Neutrophil (primary cell): ENCODE data around the gene SYTL3.

Source experiments
- H3K27ac ChIP-seq: fragments of 200-600 bp; sonication (generic); 2 replicates; pipeline ENCODE4 v1.5.1; 2016; ENCODE audit warnings: mild to moderate bottlenecking, moderate library complexity
- H3K27me3 ChIP-seq: fragments of 200-600 bp; sonication (generic); 2 replicates; pipeline ENCODE4 v1.6.0; 2016; ENCODE audit warnings: mild to moderate bottlenecking
- H3K36me3 ChIP-seq: fragments of 200-600 bp; sonication (generic); 2 replicates; pipeline ENCODE4 v1.5.1; 2017
- H3K4me1 ChIP-seq, 2 experiments: fragments of 200-600 bp in 1 of 2; sonication (generic) in 1 of 2; 1 replicate in 1 of 2; 2 replicates in 1 of 2; pipeline versions ENCODE4 v1.5.1 to v1.6.1; 2013 to 2016; ENCODE audit warnings: low read depth in 1 of 2, low read length in 1 of 2, mild to moderate bottlenecking in 1 of 2, moderate library complexity in 1 of 2; ENCODE audit not compliant: control insufficient read depth in 1 of 2, insufficient read depth in 1 of 2
- H3K4me3 ChIP-seq, 2 experiments: fragments of 200-600 bp in 1 of 2; sonication (generic) in 1 of 2; 1 replicate in 1 of 2; 2 replicates in 1 of 2; pipeline ENCODE4 v1.5.1; 2013 to 2016; ENCODE audit warnings: low read depth in 1 of 2, low read length in 1 of 2, mild to moderate bottlenecking in 1 of 2, moderate library complexity in 1 of 2
- H3K9me3 ChIP-seq: fragments of 200-600 bp; sonication (generic); 2 replicates; pipeline ENCODE4 v1.5.1; 2016
- CTCF ChIP-seq: fragments of 200-600 bp; sonication (generic); IDR thresholded peaks from 2 replicates; pipeline ENCODE4 v1.5.1; 2016; ENCODE audit warnings: antibody characterized with exemption

SYTL3 gene

GRCh38 chr6:158765499-158766068 lies 115.7 kb downstream of the SYTL3 start:
- H3K27ac ChIP-seq, result no peak overlapping the region
- H3K4me1 ChIP-seq, result no peaks in the 10 kb centered on the region
- peaks cover 100% of the 10 kb centered on the region for H3K36me3 ChIP-seq
- no peaks in the 10 kb centered on the region for H3K27me3 ChIP-seq
- no peaks in the 10 kb centered on the region for H3K9me3 ChIP-seq
- no peak overlapping the region for H3K4me3 ChIP-seq
- TF ChIP-seq CTCF, result no peak

GRCh38 chr6:158766621-158767455 lies 117.0 kb downstream of the SYTL3 start:
- Histone ChIP-seq H3K36me3 (peaks cover 100% of the 10 kb centered on the region), H3K4me1 (no peaks in the 10 kb centered on the region), H3K27me3 (no peaks in the 10 kb centered on the region), H3K9me3 (no peaks in the 10 kb centered on the region), H3K4me3 (no peak overlapping the region), H3K27ac (no peak overlapping the region)
- TF ChIP-seq CTCF, result no peak

- peaks cover 100% of the 10 kb centered on the region for H3K36me3 ChIP-seq
Measured at GRCh38 chr6:158767709-158768108, 117.9 kb downstream of the SYTL3 start.

GRCh38 chr6:158768436-158768835 lies 118.6 kb downstream of the SYTL3 start:
- Histone ChIP-seq H3K27me3 (no peaks in the 10 kb centered on the region), H3K4me1 (no peaks in the 10 kb centered on the region), H3K9me3 (no peaks in the 10 kb centered on the region), H3K4me3 (no peak overlapping the region), H3K27ac (no peak overlapping the region), H3K36me3 (peaks cover 100% of the 10 kb centered on the region)
- TF ChIP-seq CTCF, result no peak

More at GRCh38 chr6:158767709-158768108, 117.9 kb downstream of the SYTL3 start:
- no peaks in the 10 kb centered on the region for H3K4me1 ChIP-seq
- no peak for TF ChIP-seq CTCF
- no peaks in the 10 kb centered on the region for H3K9me3 ChIP-seq
- no peaks in the 10 kb centered on the region for H3K27me3 ChIP-seq
- no peak overlapping the region for H3K4me3 ChIP-seq
- H3K27ac ChIP-seq, result no peak overlapping the region

GRCh38 chr6:158769234-158769770 lies 119.4 kb downstream of the SYTL3 start:
- Histone ChIP-seq H3K9me3 (no peaks in the 10 kb centered on the region), H3K27ac (no peak overlapping the region), H3K36me3 (peaks cover 100% of the 10 kb centered on the region), H3K4me1 (no peaks in the 10 kb centered on the region), H3K4me3 (no peak overlapping the region), H3K27me3 (no peaks in the 10 kb centered on the region)
- TF ChIP-seq CTCF, result no peak
